Measurements from ENCODE around the gene IGF1R. TPM values are rescaled to one million over a fixed set of nuclear protein-coding genes. Genes with fewer than 3 reads are reported as not detected.

IGF1R gene
- total RNA-seq, 3 donors from 2014 or later, result 34.7 to 65.2 (median 47.7) TPM

- intact Hi-C loops (cut with DNase I, micrococcal nuclease), result no loop called here
- ATAC-seq (no peak), DNase-seq (no peak)
- Histone ChIP-seq H3K4me3 (no peak overlapping the region), H3K9me3 (no peaks in the 10 kb centered on the region), H3K4me1 (ENCODE audit: low read depth) (peaks cover 10% of the 10 kb centered on the region), H3K36me3 (ENCODE audit: low read depth) (no peaks in the 10 kb centered on the region)
- TF ChIP-seq CTCF (IDR thresholded peaks at IDR 0.05), result no peak
Measured at GRCh38 chr15:98703126-98703685, 54.9 kb downstream of the IGF1R start.

GRCh38 chr15:98705070-98705469 is 56.7 kb downstream of the IGF1R start:
- Histone ChIP-seq H3K9me3 (no peaks in the 10 kb centered on the region), H3K4me1 (ENCODE audit: low read depth) (peaks cover 6% of the 10 kb centered on the region), H3K36me3 (ENCODE audit: low read depth) (no peaks in the 10 kb centered on the region), H3K4me3 (no peak overlapping the region)
- intact Hi-C loops (cut with DNase I, micrococcal nuclease), result no loop called here
- DNase-seq (no peak), ATAC-seq (no peak)
- no peak for TF ChIP-seq CTCF (IDR thresholded peaks at IDR 0.05)

- no peak for TF ChIP-seq CTCF (IDR thresholded peaks at IDR 0.05)
- no peak for DNase-seq
- no peak for ATAC-seq
- Histone ChIP-seq H3K4me1 (ENCODE audit: low read depth) (no peaks in the 10 kb centered on the region), H3K36me3 (ENCODE audit: low read depth) (no peaks in the 10 kb centered on the region), H3K9me3 (no peaks in the 10 kb centered on the region), H3K4me3 (no peak overlapping the region)
- intact Hi-C loops (cut with DNase I, micrococcal nuclease), result no loop called here
Measured at GRCh38 chr15:98706387-98706786, 58.0 kb downstream of the IGF1R start.

GRCh38 chr15:98706986-98707385 is 58.6 kb downstream of the IGF1R start:
- Histone ChIP-seq H3K4me3 (no peak overlapping the region), H3K9me3 (no peaks in the 10 kb centered on the region), H3K4me1 (ENCODE audit: low read depth) (no peaks in the 10 kb centered on the region), H3K36me3 (ENCODE audit: low read depth) (no peaks in the 10 kb centered on the region)
- no peak for ATAC-seq
- TF ChIP-seq CTCF (IDR thresholded peaks at IDR 0.05), result no peak
- no peak for DNase-seq
- intact Hi-C loops (cut with DNase I, micrococcal nuclease), result no loop called here

GRCh38 chr15:98708037-98708590 is 59.8 kb downstream of the IGF1R start:
- Histone ChIP-seq H3K4me3 (no peak overlapping the region), H3K36me3 (ENCODE audit: low read depth) (no peaks in the 10 kb centered on the region), H3K4me1 (ENCODE audit: low read depth) (peaks cover 4% of the 10 kb centered on the region), H3K9me3 (no peaks in the 10 kb centered on the region)
- DNase-seq (no peak), ATAC-seq (no peak)
- no peak for TF ChIP-seq CTCF (IDR thresholded peaks at IDR 0.05)
- intact Hi-C loops (cut with DNase I, micrococcal nuclease), result no loop called here

GRCh38 chr15:98711810-98712209 is 63.5 kb downstream of the IGF1R start:
- intact Hi-C loops (cut with DNase I, micrococcal nuclease), result no loop called here
- TF ChIP-seq CTCF (IDR thresholded peaks at IDR 0.05), result no peak
- no peak for ATAC-seq
- Histone ChIP-seq H3K4me3 (no peak overlapping the region), H3K36me3 (ENCODE audit: low read depth) (no peaks in the 10 kb centered on the region), H3K4me1 (ENCODE audit: low read depth) (peaks cover 9% of the 10 kb centered on the region), H3K9me3 (no peaks in the 10 kb centered on the region)
- no peak for DNase-seq
